ENCODE measurements around the gene IFT122.

The IFT122 gene

DNA sequence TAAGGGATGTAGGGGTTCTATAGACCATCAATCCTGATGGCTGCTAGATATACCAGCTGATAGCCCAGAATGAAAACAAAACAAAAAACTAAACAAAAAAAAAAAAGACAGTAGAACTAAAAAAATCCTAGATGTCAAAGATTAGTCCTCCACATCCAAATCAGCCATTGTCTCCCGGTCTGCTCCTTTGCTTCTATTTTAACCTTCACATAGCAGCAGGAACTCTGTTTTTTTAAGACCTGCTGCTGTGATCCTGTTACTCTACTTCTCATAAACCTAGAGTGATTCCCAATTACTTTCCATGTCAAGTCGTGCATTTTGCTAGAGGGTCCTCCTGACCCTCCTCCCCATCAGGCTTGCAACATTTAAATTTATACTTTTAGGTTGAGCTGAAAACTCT is 2.5 kb downstream of the IFT122 start:
- TF ChIP-seq, protein P1, sequence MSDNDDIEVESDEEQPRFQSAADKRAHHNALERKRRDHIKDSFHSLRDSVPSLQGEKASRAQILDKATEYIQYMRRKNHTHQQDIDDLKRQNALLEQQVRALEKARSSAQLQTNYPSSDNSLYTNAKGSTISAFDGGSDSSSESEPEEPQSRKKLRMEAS (IDR thresholded peaks at IDR 0.05): no peak
- TF ChIP-seq EP300 (IDR thresholded peaks at IDR 0.05; ENCODE audit: borderline replicate concordance) (no peak), CEBPB (IDR thresholded peaks at IDR 0.05) (no peak), TCF12 (IDR thresholded peaks at IDR 0.05; ENCODE audit: low read depth) (no peak), FOXM1 (IDR thresholded peaks at IDR 0.05; ENCODE audit: borderline replicate concordance, low read depth) (no peak), RAD21 (IDR thresholded peaks at IDR 0.05; ENCODE audit: low read depth) (no peak), TAF1 (IDR thresholded peaks at IDR 0.05; ENCODE audit: low read depth) (no peak), EGR1 (IDR thresholded peaks at IDR 0.05) (no peak), ZBTB7A (IDR thresholded peaks at IDR 0.05; ENCODE audit: low read depth) (no peak), CREB1 (IDR thresholded peaks at IDR 0.05; ENCODE audit: low read depth) (no peak), YY1 (IDR thresholded peaks at IDR 0.05; ENCODE audit: low read depth) (no peak), NFIC (IDR thresholded peaks at IDR 0.05) (no peak), TEAD4 (IDR thresholded peaks at IDR 0.05) (no peak)
- TF ChIP-seq, protein P2, sequence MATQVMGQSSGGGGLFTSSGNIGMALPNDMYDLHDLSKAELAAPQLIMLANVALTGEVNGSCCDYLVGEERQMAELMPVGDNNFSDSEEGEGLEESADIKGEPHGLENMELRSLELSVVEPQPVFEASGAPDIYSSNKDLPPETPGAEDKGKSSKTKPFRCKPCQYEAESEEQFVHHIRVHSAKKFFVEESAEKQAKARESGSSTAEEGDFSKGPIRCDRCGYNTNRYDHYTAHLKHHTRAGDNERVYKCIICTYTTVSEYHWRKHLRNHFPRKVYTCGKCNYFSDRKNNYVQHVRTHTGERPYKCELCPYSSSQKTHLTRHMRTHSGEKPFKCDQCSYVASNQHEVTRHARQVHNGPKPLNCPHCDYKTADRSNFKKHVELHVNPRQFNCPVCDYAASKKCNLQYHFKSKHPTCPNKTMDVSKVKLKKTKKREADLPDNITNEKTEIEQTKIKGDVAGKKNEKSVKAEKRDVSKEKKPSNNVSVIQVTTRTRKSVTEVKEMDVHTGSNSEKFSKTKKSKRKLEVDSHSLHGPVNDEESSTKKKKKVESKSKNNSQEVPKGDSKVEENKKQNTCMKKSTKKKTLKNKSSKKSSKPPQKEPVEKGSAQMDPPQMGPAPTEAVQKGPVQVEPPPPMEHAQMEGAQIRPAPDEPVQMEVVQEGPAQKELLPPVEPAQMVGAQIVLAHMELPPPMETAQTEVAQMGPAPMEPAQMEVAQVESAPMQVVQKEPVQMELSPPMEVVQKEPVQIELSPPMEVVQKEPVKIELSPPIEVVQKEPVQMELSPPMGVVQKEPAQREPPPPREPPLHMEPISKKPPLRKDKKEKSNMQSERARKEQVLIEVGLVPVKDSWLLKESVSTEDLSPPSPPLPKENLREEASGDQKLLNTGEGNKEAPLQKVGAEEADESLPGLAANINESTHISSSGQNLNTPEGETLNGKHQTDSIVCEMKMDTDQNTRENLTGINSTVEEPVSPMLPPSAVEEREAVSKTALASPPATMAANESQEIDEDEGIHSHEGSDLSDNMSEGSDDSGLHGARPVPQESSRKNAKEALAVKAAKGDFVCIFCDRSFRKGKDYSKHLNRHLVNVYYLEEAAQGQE (IDR thresholded peaks at IDR 0.05; ENCODE audit: low read depth): no peak
- TF ChIP-seq, protein P3, sequence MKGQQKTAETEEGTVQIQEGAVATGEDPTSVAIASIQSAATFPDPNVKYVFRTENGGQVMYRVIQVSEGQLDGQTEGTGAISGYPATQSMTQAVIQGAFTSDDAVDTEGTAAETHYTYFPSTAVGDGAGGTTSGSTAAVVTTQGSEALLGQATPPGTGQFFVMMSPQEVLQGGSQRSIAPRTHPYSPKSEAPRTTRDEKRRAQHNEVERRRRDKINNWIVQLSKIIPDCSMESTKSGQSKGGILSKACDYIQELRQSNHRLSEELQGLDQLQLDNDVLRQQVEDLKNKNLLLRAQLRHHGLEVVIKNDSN (IDR thresholded peaks at IDR 0.05): no peak

DNA sequence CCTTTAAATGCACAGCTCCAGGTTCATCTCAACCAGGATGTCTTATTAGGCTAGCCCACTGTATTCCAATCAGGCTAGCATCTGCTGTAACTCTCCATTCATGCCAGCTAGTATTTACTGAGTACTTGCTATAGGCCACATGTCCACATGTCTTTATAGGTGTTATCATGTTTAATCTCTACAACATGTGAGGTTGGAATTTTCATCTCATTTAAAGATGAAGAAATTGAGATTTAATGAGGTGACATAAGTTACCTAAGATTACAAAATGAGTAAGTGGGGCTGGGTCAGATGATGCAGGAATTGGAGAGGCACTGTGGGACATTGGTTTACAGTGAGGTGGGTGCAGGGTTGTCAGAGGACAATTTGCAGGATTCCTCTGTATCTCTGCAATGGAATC is 2.9 kb downstream of the IFT122 start:
- TF ChIP-seq TCF12 (IDR thresholded peaks at IDR 0.05; ENCODE audit: low read depth) (no peak), TEAD4 (IDR thresholded peaks at IDR 0.05) (no peak), RAD21 (IDR thresholded peaks at IDR 0.05; ENCODE audit: low read depth) (no peak), CEBPB (IDR thresholded peaks at IDR 0.05) (no peak), EP300 (IDR thresholded peaks at IDR 0.05; ENCODE audit: borderline replicate concordance) (no peak)
- TF ChIP-seq, protein P3 (IDR thresholded peaks at IDR 0.05): no peak
- TF ChIP-seq, protein P1 (IDR thresholded peaks at IDR 0.05): no peak

DNA sequence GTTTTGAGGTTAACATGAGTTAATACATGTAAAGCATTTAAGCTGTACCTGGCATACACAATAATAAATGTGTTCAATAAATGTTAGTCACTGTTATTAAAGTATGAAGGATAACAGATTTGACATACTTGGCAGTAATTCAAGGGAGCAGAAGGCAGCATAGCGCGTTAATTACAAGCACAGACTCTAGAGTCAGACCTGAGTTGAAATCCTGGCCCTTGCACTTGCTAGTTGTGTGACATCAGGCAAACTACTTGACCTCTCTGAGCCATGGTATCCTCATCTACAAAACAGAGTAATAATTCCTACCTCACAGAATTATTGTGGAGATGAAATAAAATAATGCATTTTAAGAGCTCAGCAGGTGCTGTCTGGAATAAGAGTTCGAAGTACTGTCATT is 5.4 kb downstream of the IFT122 start:
- TF ChIP-seq, protein P1 (IDR thresholded peaks at IDR 0.05): no peak
- TF ChIP-seq YY1 (IDR thresholded peaks at IDR 0.05; ENCODE audit: low read depth): no peak
- no peak for TF ChIP-seq EGR1 (IDR thresholded peaks at IDR 0.05)
- TF ChIP-seq TEAD4 (IDR thresholded peaks at IDR 0.05): no peak
- no peak for TF ChIP-seq ZBTB7A (IDR thresholded peaks at IDR 0.05; ENCODE audit: low read depth)
- no peak for TF ChIP-seq FOXM1 (IDR thresholded peaks at IDR 0.05; ENCODE audit: borderline replicate concordance, low read depth)
- TF ChIP-seq, protein P2 (IDR thresholded peaks at IDR 0.05; ENCODE audit: low read depth): no peak
- TF ChIP-seq TCF12 (IDR thresholded peaks at IDR 0.05; ENCODE audit: low read depth): no peak
- TF ChIP-seq, protein P3 (IDR thresholded peaks at IDR 0.05): no peak
- TF ChIP-seq CREB1 (IDR thresholded peaks at IDR 0.05; ENCODE audit: low read depth): no peak
- TF ChIP-seq TAF1 (IDR thresholded peaks at IDR 0.05; ENCODE audit: low read depth): no peak
- no peak for TF ChIP-seq CEBPB (IDR thresholded peaks at IDR 0.05)

DNA sequence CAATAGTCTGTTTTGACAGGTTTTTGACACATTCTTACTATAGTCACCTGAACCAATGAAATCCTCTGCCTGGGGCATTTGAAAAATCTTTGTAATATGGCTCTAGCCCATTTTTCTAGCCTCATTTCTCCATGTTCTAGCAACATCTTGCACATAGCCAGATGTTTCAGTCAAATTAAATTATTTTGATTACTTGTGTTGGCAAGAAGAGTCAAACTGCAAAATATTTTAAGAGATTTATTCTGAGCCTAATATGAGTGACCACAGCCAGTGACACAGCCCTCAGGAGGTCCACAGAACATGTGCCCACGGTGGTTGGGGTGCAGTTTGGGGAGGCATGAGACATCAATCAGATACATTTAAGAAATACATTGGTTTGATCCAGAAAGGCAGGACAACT is 6.9 kb downstream of the IFT122 start:
- no peak for TF ChIP-seq TEAD4 (IDR thresholded peaks at IDR 0.05)
- TF ChIP-seq, protein P1 (IDR thresholded peaks at IDR 0.05): no peak

DNA sequence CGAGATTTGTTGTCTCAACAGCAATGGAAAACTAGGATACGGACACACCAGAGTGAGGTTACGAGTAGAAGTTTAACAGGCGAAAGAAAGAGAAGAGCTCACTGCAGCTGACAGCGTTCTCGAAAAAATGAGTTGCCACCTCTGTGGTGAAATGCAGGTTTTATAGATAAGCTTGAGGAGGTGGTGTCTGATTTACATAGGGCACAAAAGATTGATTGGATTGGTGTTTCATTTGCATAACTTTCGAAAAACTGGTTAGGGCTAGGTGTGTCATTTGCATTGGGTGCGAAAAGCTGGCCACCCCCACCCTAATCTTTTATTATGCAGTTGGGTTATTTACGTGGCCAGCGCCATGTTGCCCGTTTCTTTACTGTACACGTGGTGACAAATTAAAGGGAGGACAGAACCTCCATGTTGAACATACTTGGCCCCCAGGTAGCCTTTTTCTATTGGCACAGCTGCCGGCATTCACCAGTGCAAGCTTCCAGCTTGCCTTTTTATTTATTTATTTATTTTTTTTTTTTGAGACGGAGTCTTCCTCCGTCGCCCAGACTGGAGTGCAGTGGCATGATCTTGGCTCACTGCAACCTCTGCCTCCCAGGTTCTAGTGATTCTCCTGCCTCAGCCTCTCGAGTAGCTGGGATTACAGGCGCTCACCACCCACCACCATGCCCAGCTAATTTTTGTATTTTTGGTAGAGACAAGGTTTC is 8.3 kb downstream of the IFT122 start:
- no peak for TF ChIP-seq NFIC (IDR thresholded peaks at IDR 0.05)
- TF ChIP-seq, protein P1 (IDR thresholded peaks at IDR 0.05): peak; percentile 89
- TF ChIP-seq YY1 (IDR thresholded peaks at IDR 0.05; ENCODE audit: low read depth): peak; percentile 85

Measured in Ishikawa (cell line).